Inflammatory macrophage treated with lipopolysaccharide for 1 hour (primary cell): Measurements from ENCODE around the gene PTPRN2.

Experiments
- DNase-seq, 2 donors: peaks; one replicate each; pipeline ENCODE4 v3.0.0-alpha.2; 2020 to 2022

Gene PTPRN2

GRCh38 chr7:157541295-157542067 is 1046.1 kb downstream of the PTPRN2 start:
- DNase-seq, result no peak

GRCh38 chr7:157540606-157541294 is 1046.9 kb downstream of the PTPRN2 start:
- DNase-seq, result no peak

- no peak for DNase-seq
These were observed 1047.6 kb downstream of the PTPRN2 start for GRCh38 chr7:157540020-157540419.

- DNase-seq, result no peak
These were observed 1048.1 kb downstream of the PTPRN2 start for GRCh38 chr7:157539521-157539920.

GRCh38 chr7:157538735-157539134 is 1048.9 kb downstream of the PTPRN2 start:
- no peak for DNase-seq

GRCh38 chr7:157538321-157538720 is 1049.3 kb downstream of the PTPRN2 start:
- DNase-seq, result no peak

GRCh38 chr7:157537056-157537455 is 1050.6 kb downstream of the PTPRN2 start:
- no peak for DNase-seq

GRCh38 chr7:157532068-157532467 is 1055.6 kb downstream of the PTPRN2 start:
- no peak for DNase-seq

GRCh38 chr7:157529768-157530560 is 1057.7 kb downstream of the PTPRN2 start:
- no peak for DNase-seq

- DNase-seq, result no peak
These were observed 1058.8 kb downstream of the PTPRN2 start for GRCh38 chr7:157528785-157529341.

GRCh38 chr7:157527686-157528085 is 1059.9 kb downstream of the PTPRN2 start:
- no peak for DNase-seq

- DNase-seq, result no peak
These were observed 1060.5 kb downstream of the PTPRN2 start for GRCh38 chr7:157526913-157527634.

- no peak for DNase-seq
These were observed 1061.4 kb downstream of the PTPRN2 start for GRCh38 chr7:157526005-157526912.

GRCh38 chr7:157525491-157525915 is 1062.1 kb downstream of the PTPRN2 start:
- no peak for DNase-seq

GRCh38 chr7:157524731-157525130 is 1062.9 kb downstream of the PTPRN2 start:
- DNase-seq, result no peak

GRCh38 chr7:157523766-157524421 is 1063.7 kb downstream of the PTPRN2 start:
- no peak for DNase-seq

- DNase-seq, result no peak
These were observed 1064.3 kb downstream of the PTPRN2 start for GRCh38 chr7:157523371-157523765.

- no peak for DNase-seq
These were observed 1064.7 kb downstream of the PTPRN2 start for GRCh38 chr7:157522954-157523353.

GRCh38 chr7:157522189-157522588 is 1065.4 kb downstream of the PTPRN2 start:
- DNase-seq, result no peak

- no peak for DNase-seq
These were observed 1065.9 kb downstream of the PTPRN2 start for GRCh38 chr7:157521752-157522151.
